ENCODE measurements around the gene CDC25B.
"Not testable (repeated sequence)": the region's sequence is repeated elsewhere in the genome, so short reads cannot be mapped to it uniquely, and the experiment has no call there.

The CDC25B gene

GRCh38 chr20:3786126-3786484 lies 10.0 kb upstream of the CDC25B start:
- peak in 1 of 2 donors; percentile 47 for DNase-seq

GRCh38 chr20:3786665-3787323 lies 9.3 kb upstream of the CDC25B start, which contains the start of gene CENPB:
CENPB (minus strand) TSS chr20:3786740; CDS start chr20:3786483, 257 bp downstream.
- DNase-seq: peak; percentile 87 to 94

GRCh38 chr20:3787324-3788014 lies 8.6 kb upstream of the CDC25B start:
- no peak for DNase-seq

- DNase-seq: no peak
These were observed 7.4 kb upstream of the CDC25B start for GRCh38 chr20:3788685-3789155.

GRCh38 chr20:3789201-3789600 lies 6.9 kb upstream of the CDC25B start:
- not testable (repeated sequence) for DNase-seq

- not testable (repeated sequence) for DNase-seq
These were observed 1.9 kb upstream of the CDC25B start for GRCh38 chr20:3794168-3794567.

GRCh38 chr20:3794701-3795420 lies 1.2 kb upstream of the CDC25B start:
- DNase-seq: no peak

GRCh38 chr20:3796477-3797225 lies 541 bp downstream of the CDC25B start:
- DNase-seq: no peak

- DNase-seq: no peak
These were observed 1.1 kb downstream of the CDC25B start for GRCh38 chr20:3797226-3797545.

- peak in 1 of 2 donors; percentile 67 for DNase-seq
These were observed 1.7 kb downstream of the CDC25B start for GRCh38 chr20:3797592-3798372.

- DNase-seq: no peak
These were observed 2.3 kb downstream of the CDC25B start for GRCh38 chr20:3798373-3798768.

GRCh38 chr20:3798908-3799248 lies 2.8 kb downstream of the CDC25B start:
- no peak for DNase-seq

- DNase-seq: no peak
These were observed 4.3 kb downstream of the CDC25B start for GRCh38 chr20:3800256-3800877.

GRCh38 chr20:3800878-3801260 lies 4.8 kb downstream of the CDC25B start:
- no peak for DNase-seq

- DNase-seq: no peak
These were observed 5.2 kb downstream of the CDC25B start for GRCh38 chr20:3801299-3801698.

- DNase-seq: no peak
These were observed 5.7 kb downstream of the CDC25B start for GRCh38 chr20:3801846-3802245.

- DNase-seq: no peak
These were observed 6.6 kb downstream of the CDC25B start for GRCh38 chr20:3802524-3803239.

- no peak for DNase-seq
These were observed 7.2 kb downstream of the CDC25B start for GRCh38 chr20:3803289-3803688.

- DNase-seq: no peak
These were observed 7.7 kb downstream of the CDC25B start for GRCh38 chr20:3803854-3804253.

- no peak for DNase-seq
These were observed 8.2 kb downstream of the CDC25B start for GRCh38 chr20:3804254-3804751.

- DNase-seq: no peak
These were observed 8.7 kb downstream of the CDC25B start for GRCh38 chr20:3804781-3805180.
